GM19397 (cell line): ENCODE measurements around the gene CNIH3.

Experiments
- ATAC-seq: cut with Tn5 transposase; IDR thresholded peaks from one replicate; pipeline ENCODE4 v1.9.1; 2021; ENCODE audit warnings: mild to moderate bottlenecking, moderate library complexity; ENCODE audit not compliant: unreplicated experiment

The CNIH3 gene

DNA sequence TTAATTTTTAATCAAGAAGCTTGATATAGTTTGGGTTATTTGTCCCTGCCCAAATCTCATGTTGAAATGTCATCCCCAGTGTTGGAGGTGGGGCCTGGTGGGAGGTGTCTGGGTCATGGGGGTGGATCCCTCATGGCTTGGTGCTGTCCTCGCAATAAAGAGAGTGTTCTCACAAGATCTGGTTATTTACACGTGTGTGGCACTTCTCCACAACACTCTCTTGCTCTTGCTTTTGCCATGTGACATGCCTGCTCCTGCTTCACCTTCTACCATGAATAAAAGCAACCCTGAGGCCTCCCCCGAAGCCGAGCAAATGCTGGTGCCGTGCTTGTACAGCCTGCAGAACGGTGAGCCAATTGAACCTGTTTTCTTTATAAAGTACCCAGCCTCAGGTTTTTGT lies 2.6 kb upstream of the CNIH3 start:
- ATAC-seq, result no peak

DNA sequence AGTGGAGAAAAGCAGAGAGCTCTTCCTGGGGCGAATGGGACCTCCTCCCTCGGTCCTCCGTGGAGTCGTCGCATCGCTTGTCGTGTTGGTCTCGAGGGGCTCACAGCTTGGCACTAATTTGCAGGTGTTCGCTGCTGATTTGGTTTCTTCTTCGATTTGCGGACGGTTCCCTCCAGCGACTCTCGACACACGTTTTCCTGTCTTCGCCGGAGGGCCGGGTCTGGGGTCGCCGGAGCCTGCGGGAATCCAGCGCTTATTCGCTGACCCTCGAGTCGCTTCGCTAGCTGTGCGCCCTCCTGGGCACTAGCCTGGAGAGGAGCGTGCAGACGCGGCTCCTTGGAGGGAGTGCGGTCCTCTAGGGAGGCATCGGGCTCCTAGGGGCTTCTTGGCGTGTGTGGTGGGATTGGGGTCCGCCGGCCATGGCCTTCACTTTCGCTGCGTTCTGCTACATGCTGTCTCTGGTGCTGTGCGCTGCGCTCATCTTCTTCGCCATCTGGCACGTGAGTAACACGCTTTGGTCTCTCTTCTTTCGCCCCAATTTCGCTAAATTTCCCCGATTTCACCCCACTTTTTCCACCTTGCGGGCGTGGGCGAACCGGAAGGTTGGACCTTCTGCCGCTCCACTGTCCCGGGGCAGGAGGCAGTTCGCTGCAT lies 766 bp downstream of the CNIH3 start:
- ATAC-seq, result no peak

DNA sequence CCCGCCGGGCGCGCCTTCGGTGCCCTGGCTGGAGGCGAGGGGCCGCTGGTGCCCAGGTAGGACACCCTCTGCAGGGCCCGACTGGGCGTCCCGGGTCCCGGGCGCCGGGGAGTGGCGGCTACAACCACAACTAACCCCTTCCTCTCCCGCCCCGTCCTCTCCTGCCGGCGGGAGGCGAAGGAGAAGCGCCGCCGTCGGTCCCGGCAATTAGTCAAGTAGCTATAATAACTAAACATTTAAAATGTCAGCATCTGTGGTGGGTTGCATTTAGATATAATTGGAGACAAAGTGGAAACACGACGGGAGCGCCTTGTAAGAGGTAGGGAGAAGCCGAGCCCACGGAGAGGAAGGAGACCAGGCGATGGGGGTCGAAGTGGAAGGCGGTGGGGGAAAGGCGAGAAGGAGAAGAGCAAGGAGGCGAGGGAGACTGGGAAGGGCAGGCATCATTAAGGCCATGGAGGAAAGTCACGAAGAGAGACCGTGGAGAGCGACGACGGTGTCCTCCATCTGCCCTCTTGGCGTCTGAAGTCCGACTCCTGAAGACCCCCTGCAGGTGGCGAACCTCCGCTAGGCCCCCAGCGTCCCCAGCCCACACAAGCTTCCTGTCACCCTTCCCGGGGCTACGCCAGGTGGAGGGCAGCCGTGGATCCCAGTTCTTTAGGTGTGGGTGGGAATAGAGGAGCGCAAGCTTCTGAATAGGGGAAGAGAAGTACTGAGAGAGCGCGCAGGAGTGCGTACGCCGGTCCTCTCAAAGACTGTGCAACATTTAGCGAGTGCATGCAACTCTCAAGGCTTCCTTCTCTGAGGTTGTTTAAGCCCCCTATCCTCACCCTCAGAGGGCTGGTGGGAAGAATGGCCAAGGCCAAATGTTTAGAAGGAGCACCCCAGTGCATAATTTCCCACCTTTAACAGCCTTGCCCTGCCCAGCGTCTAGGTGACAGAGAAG lies 1.6 kb downstream of the CNIH3 start:
- ATAC-seq, result no peak

DNA sequence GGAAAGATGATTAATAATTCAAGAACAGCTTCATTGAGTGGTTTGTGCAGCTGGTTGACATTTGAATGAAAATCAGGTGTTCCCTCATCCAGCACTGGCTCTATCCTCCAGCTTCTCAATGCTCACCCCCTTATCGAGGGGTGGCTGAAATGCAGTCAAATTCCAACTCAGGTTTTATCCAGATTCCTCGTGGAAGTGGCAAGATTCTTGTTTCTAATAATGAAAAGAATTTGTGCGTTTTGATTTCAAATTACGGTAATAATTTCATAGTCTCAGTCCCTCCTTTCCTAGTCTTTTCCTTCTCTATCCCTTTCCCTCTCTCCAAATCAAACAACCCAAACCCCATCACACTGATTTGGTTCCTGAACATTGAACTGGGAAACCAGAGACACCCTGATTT lies 3.1 kb downstream of the CNIH3 start:
- ATAC-seq, result no peak

DNA sequence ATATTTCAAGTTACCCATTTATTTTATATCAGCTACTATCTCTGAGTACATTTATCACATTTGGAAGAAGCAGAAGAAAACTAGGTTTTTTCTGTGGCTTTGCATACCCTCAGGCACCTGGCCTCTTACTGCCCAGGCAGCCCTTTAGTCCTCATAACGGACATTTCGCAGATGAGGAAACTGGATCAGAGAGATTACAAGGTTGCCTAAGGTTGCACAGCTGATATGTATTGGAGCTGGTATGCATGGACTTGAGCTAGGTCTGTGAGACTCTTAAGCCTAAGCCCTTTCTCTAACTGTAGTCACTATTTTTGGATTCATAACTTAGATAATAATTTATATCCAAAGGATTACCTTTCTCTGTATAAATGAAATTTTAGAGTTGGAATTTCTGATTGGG lies 4.0 kb downstream of the CNIH3 start:
- no peak for ATAC-seq

DNA sequence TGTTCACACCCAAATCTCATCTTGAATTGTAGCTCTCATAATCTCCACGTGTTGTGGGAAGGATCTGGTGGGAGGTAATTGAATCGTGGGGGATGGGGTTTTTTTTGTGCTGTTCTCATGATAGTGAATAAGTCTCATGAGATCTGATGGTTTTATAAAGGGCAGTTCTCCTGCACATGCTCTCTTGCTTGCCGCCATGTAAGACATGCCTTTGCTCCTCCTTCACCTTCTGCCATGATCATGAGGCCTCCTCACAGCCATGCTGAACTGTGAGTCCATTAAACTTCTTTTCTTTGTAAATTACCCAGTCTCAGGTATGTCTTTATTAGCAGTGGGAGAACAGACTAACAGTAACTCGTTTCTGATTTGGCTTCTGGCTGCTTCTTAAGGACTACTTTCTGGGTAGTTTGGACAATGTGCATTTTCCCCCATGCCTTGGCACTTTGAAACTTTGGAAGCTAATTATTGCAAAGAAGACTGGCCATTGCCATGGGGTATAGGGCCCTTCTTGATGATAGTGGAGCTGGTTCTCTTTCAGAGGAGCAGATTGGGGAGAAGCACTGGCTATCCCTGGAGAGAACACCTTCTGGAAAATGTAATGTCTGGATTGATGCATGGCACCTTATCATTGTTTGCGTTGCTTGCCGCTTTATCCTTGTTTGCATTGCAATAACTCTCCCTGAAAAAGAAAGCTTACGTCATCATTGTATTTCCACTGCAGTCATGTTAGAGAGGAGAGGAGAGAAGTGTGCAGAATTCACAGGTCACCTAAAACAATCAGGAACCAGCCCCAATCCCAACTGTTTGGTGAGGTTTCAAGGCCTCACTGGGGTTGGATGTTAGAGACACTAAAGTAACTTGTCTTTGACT lies 5.9 kb downstream of the CNIH3 start:
- no peak for ATAC-seq

DNA sequence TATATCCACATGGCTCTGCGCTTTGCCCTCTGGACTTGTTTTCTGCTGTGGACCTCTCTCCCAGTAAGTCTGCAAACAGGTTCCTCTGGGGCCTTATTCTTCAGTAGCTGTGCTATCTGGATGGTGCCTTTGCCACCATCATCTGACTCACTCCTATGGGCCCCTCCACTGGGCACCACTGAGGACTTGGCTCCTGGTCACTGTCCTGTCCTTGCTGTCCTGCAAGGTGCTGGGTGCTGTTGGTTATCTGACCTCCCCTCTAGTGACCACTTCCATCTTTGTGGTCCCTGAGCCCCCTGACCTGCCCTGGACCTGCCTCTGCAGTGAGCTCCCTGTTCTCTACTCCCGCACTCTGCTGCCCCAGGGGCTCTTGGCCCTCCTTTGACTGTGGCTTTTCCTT lies 6.7 kb downstream of the CNIH3 start:
- ATAC-seq, result no peak

DNA sequence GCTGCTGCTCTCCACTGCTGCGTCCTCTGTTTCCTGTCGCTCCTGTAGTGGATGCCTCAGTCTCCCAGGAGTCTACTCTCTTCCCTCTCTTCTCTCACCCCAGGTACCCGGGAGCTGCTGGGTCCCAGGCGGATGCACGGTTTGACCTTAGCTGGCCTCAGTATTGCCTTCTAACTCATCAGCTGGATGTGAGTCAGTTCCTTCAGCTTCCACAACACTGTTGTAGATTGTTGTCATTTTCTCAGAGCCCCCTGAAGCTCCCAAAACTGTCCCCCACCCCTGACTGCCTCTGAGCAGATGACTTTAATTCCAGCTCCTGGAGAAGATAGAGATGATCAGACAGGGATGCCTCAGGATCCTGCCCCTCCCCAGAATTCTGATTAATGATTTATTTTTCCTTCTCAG lies 7.2 kb downstream of the CNIH3 start:
- no peak for ATAC-seq

DNA sequence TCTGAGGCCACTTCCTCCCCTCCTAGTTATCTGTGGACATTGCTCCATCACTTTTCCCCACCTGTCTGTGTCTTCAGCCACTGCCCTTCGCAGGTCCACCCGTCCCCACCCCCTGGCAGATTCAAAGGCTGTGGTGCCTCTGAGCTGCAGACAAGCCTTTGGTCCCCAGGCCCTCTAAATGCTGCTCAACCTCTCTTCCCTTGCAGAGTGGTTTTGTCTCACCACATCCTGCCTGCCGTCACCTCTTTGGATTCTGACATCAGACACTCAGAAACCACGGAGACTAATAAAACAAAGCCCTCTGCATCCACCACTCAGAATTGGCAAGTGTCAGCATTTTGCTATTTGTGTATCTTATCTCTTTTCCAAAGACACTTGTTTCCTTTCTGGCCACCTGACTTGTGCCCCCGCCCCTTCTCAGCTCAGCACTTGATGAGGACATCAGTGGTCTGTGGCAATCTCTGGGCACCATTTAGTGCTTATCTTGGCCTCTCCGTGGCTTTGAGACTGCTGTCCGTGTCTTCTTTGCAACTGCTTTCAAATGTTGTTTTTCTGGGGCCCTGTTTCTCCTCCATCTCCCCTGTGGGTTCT lies 7.7 kb downstream of the CNIH3 start:
- ATAC-seq, result peak; percentile 82

DNA sequence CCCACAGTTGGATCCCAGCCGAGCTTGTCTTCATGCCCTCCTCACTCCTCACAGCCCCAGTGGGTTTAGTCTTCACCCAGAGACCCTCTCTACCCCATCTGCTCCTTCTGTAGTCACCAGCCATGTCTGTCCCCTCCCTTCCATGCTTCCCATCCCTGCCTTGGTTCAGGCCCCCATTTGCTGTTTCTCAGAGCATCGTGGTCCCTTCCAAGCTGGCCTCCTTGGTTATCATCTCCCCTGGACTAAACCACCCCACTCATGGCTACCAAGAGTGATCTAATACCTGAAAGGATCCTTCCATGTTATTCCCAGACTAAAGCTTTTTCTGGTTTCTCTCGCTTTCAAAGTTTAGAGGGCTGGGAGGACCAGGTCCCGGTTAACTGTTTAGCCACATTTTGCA lies 8.3 kb downstream of the CNIH3 start:
- ATAC-seq, result no peak

DNA sequence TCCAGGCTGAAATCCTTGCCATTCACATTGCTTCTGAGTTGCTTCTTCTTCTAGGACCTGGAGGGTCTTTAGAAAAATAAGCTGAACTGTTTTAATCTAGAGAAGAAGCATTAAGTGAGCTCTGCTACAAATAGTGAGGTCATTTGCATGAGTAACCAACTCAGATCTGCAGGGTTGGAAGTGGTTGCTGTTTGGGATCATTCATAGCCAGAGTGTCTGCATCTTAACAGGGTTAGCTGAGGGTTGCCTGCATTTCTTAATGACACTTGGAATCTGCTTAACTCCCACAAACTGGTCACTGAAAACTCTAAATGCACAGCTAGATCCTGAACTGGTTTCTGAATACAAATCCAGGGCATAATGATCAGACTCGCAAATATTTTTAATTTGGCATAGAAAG lies 9.9 kb downstream of the CNIH3 start:
- no peak for ATAC-seq

DNA sequence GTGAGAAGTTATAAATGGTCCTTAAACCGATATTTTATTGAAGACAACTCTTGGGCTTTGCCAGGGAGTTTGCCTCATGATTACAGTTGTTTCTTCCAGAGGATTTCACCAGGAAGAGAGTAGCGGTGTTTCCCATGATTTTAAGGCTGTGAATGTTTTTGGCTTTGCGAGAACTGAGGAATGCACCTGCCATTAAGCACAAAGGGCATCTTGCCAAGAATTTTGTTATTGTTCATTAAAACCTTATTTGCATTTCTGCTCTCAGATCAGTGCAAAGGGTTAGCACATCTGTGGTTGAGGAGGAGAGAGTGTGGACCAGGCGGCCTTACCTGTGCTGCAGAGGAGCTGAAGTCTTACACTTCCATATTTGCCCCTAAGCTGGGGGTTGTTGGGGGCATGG lies 13.8 kb downstream of the CNIH3 start:
- ATAC-seq, result no peak

DNA sequence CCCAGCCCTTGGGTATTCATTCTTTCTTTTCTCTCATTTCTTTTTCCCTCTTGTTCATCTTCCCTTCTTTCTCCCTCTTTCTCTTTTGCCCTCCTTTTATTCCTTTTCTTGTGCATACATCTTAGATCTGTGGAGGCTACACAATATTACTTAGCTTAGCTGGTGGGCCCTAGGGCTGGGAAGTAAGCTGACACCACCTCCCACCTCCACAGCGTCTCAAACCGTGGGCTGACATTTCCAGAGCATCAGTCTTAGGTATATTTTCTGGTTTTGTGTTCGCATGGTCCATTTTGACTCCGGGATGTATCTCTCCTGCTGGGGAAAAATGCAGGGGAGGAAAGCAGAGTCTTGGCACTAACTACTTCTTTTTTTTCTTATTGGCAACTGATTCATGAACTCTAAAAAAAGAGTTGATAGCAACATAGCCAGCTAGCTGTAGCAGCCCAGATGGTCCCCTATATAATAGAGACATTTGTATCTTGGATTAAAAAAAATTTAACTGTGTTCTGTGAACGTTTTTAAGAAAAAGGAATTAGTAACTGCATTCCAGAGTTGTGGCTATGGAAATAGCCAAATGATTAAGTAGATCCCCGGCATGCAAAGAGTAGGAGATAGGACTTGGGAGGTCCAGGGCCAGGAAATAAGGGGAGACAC lies 15.5 kb downstream of the CNIH3 start:
- no peak for ATAC-seq

DNA sequence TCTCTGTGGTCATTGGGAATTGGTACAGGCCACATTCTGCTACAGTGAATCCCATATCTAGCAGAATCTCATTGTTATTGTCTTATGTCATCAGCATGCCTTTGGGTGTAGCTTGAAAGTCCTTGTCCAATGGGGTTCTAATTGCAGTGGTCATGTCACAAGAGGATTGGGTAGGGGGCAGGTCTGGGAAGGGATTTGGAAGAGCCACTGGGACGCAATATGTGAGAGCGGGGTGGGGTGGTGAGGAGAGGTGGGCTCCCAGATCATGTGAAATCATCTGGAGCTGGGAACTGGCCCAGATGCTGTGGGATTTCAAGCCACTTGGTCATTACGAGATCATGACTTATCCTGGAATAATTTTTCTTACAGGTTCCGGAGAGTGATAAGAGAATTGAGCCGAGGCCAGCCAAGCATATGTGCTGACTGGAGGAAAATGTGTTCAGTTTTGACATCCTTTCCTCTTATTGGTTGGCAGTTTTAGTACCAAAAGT lies 16.3 kb downstream of the CNIH3 start:
- no peak for ATAC-seq

DNA sequence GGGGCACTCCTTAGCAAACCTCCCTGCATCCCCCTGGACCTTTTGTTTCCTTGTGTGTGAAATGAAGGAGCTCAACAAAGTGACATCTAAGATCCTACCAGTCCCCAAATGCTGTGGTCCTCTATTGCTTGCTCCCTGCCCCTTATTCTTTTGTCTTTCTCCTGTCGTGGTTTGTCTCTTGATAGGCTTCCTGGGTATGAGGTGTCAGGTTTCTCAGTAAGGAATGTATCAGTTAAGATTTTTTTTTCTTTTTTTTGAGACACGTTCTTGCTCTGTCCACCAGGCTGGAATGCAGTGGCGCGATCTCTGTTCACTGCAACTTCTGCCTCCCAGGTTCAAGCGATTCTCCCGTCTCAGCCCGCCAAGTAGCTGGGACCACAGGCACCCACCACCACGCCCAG lies 16.8 kb downstream of the CNIH3 start:
- ATAC-seq, result no peak

DNA sequence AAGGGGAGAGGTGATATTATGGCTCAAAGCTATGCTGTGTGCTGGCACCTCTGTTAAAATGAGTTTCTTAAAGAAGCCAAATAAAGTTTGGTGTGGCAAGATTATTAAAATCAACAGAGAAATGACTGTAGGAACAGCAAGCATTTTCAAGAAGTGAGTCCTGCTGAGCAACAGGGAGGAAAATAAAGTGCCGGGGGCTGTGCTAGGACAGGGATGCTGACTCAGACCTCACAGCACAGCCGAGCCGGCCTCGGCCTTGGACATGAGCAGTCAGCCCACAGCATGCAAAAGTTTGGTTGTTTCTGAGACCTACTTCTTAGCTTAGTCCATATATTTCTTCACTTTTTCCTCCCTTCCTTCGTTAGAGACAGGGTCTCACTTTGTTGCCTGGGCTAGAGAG lies 19.2 kb downstream of the CNIH3 start:
- ATAC-seq, result no peak

DNA sequence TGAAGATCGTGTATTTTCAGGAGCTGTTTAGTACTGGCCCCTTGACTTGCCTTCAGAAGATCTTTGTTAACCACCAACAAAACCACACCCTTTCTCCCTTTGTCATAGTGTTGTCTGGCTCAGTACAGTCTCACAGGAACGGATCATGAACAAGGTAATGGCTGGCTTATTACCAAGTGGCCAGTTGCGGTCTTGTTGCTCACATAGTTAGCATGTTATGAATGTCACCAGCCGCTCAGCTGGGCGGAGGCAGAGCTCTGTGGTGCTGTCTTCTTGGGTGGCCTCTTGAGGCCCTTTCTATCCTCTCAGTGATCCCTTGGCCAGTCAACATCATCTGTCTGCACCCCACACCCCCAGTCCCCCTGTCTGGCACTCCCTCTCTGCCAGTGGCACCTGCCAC lies 21.4 kb downstream of the CNIH3 start:
- no peak for ATAC-seq

DNA sequence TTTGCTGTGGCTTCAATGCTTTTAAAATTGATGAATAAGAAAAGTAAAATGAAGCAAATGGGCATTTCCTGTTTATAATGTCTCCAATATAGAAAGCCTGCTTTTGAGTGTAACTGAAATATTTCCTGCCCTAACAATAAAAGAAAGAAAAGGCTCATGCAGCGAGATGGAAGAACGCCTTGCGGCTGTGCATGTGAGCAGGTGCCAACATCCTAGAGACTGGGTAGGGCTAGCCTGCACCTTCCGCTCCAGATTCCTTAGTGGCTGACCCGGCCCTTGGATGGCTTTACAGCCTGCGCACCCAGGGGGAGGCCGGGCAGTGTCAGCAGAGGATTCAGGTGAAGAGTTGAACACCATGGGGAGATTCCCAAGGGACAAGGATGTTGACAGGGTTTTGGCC lies 21.8 kb downstream of the CNIH3 start:
- no peak for ATAC-seq

DNA sequence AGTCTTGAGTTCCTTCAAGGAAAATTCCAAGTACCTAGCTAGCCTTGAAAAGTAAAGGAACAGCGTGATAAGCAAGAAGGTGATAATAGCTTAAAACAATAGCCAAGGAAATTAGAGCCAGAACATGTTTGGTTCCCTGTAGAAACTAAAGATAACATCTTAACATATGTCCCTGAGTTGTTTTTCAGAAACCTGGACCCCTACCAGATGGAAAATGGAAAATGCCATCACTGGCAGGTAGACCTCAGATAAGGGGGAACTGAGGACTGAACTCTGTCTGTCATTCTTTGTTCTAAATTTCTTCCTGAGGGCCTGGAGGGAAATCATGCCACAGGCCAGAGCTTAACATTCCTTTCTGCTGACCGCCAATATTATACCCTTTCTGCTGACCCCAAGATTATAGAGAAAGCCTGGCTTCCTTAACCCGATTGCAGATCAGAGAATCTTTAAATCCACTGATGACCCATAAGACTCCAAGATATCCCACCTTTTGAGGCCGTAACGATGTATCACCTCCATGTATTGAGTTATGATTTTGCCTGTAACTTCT lies 23.4 kb downstream of the CNIH3 start:
- ATAC-seq, result no peak

DNA sequence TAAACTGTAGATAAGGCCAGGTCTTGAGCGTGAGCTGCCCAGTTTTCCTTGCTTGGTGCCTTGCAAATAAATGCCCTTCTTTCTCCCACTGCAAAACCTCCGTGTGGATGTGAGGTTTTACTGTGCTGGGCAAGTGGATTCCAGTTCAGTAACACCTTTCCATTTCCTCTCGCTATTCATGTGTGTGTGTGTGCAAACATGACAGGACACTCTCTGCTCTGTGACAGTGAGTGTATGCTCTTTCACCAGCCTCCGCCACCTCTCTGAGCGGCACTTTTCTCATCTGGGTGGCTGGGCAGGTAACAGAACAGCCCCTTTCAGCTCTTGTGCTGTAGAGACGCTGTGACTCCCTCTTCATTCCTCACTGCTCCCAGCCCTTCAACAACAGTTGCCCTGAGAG lies 23.9 kb downstream of the CNIH3 start:
- ATAC-seq, result no peak
